Nephron progenitor cell (in vitro differentiated cells): ENCODE data around the gene IRGC.

Source experiments
- DNase-seq: peaks from one replicate; pipeline ENCODE4 v3.0.0; 2021
- H3K27ac Mint-ChIP-seq: 2 replicates; pipeline ENCODE4 v1.8.0; 2021; ENCODE audit warnings: mild to moderate bottlenecking, moderate library complexity, mixed read lengths
- H3K27me3 Mint-ChIP-seq: 2 replicates; pipeline ENCODE4 v1.8.0; 2021; ENCODE audit warnings: mild to moderate bottlenecking, low read depth, mixed read lengths; ENCODE audit not compliant: poor library complexity
- H3K36me3 Mint-ChIP-seq: 2 replicates; pipeline ENCODE4 v1.8.0; 2021; ENCODE audit warnings: low read depth, mixed read lengths
- H3K4me1 Mint-ChIP-seq: 2 replicates; pipeline ENCODE4 v1.8.0; 2021; ENCODE audit warnings: mixed read lengths
- H3K4me3 Mint-ChIP-seq: 2 replicates; pipeline ENCODE4 v1.8.0; 2021; ENCODE audit warnings: mild to moderate bottlenecking, moderate library complexity, mixed read lengths
- H3K9me3 Mint-ChIP-seq: 2 replicates; pipeline ENCODE4 v1.8.0; 2021; ENCODE audit warnings: mild to moderate bottlenecking, moderate library complexity, mixed read lengths
- TF ChIP-seq, protein P1 (sequence below): fragments of 200-600 bp; sonication (generic); IDR thresholded peaks from 2 replicates; pipeline ENCODE4 v1.5.0; 2021; ENCODE audit warnings: antibody characterized with exemption

Gene IRGC

DNA sequence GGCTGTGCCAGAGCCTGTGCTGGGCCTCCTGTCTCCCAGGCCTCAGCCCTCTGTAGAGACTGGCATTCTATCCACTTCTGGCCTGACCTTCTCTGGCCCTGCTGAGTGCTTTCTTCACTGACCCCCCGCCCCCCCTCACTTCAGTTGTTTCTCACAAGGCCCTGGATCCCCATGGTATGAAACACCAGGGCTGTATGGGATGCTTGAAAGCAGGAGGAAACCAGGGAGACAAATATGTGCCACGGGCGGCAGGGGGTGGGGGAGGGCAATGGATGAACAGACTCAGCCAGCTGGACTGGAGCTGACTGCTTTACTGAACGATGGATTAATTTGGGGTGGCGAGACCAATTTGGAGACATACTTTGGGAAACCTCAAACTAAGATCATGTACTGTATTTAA is 14.0 kb downstream of the IRGC start:
- TF ChIP-seq, protein P1, sequence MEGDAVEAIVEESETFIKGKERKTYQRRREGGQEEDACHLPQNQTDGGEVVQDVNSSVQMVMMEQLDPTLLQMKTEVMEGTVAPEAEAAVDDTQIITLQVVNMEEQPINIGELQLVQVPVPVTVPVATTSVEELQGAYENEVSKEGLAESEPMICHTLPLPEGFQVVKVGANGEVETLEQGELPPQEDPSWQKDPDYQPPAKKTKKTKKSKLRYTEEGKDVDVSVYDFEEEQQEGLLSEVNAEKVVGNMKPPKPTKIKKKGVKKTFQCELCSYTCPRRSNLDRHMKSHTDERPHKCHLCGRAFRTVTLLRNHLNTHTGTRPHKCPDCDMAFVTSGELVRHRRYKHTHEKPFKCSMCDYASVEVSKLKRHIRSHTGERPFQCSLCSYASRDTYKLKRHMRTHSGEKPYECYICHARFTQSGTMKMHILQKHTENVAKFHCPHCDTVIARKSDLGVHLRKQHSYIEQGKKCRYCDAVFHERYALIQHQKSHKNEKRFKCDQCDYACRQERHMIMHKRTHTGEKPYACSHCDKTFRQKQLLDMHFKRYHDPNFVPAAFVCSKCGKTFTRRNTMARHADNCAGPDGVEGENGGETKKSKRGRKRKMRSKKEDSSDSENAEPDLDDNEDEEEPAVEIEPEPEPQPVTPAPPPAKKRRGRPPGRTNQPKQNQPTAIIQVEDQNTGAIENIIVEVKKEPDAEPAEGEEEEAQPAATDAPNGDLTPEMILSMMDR, result no peak
- Mint-ChIP-seq H3K36me3 (peaks cover 58% of the 10 kb centered on the region), H3K27me3 (no peaks in the 10 kb centered on the region)

DNA sequence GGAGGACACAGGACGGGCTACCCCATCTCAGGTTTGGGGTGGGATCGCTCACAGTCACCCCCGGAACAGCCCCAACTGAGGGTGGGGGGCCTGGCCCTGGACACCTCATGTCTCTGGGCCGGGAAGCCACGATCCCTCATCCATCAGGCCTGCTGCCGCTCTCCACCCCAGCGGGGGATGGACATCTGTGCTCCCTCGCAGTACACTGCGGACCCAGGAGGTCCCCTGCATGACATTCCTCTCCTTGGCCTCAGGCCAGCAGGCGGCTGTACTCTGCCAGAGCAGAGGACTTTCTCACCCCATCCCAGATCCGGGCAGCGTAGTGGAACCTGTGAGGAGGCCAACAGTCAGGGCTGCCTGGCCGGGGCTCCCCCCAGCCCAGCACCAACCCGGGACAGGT is 15.5 kb downstream of the IRGC start:
- H3K27me3 Mint-ChIP-seq, result no peaks in the 10 kb centered on the region
- TF ChIP-seq, protein P1, result no peak
- no peak for DNase-seq
- no peaks in the 10 kb centered on the region for H3K9me3 Mint-ChIP-seq
- H3K36me3 Mint-ChIP-seq, result peaks cover 68% of the 10 kb centered on the region
- no peaks in the 10 kb centered on the region for H3K4me1 Mint-ChIP-seq
- no peak overlapping the region for H3K4me3 Mint-ChIP-seq
- no peak overlapping the region for H3K27ac Mint-ChIP-seq

More for the DNA sequence above, 14.0 kb downstream of the IRGC start:
- Mint-ChIP-seq H3K4me1 (no peaks in the 10 kb centered on the region), H3K4me3 (no peak overlapping the region), H3K27ac (no peak overlapping the region), H3K9me3 (no peaks in the 10 kb centered on the region)
- no peak for DNase-seq

DNA sequence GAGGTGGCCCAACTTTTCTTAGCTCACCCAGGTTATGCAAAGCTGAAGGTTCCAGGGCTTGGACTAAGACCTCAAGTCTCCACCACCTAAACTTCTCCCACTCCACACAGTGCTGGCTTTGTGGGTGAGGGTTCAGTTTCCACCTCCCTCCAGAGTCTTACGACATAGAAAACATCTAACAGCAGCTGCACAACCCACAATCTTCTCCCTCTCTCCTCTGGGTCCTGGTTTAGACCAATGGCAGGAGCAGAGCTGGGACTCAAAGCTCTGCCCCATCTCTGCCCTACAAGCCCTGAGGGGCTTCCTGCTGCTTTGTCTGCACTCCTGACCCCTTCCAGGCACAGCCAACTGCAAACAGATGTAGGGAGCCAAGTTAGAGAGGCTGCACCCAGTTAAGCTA is 16.0 kb downstream of the IRGC start:
- no peak overlapping the region for H3K4me3 Mint-ChIP-seq
- TF ChIP-seq, protein P1, result no peak
- H3K27me3 Mint-ChIP-seq, result no peaks in the 10 kb centered on the region
- H3K9me3 Mint-ChIP-seq, result no peaks in the 10 kb centered on the region
- H3K36me3 Mint-ChIP-seq, result peaks cover 73% of the 10 kb centered on the region
- no peak for DNase-seq
- no peaks in the 10 kb centered on the region for H3K4me1 Mint-ChIP-seq
- H3K27ac Mint-ChIP-seq, result no peak overlapping the region

DNA sequence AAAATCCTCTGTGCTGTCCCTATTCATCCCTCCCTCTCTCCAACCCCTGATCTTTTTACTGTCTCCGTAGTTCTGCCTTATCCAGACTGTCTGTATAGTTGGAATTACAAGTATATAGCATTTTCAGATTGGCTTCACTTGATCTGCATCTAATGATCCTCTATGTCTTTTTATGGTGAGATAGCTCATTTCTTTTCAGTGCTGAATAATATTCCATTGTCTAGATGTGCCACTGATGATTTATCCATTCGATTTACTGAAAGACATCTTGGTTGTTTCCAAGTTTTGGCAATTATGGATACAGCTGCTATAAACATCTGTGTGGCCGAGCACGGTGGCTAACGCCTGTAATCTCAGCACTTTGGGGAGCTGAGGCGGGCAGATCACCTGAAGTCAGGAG is 19.1 kb downstream of the IRGC start:
- Mint-ChIP-seq H3K4me3 (no peak overlapping the region), H3K4me1 (no peaks in the 10 kb centered on the region), H3K36me3 (peaks cover 79% of the 10 kb centered on the region), H3K27me3 (no peaks in the 10 kb centered on the region), H3K9me3 (no peaks in the 10 kb centered on the region), H3K27ac (peak overlapping the region; percentile 2)
- DNase-seq, result no peak
- TF ChIP-seq, protein P1, result no peak

DNA sequence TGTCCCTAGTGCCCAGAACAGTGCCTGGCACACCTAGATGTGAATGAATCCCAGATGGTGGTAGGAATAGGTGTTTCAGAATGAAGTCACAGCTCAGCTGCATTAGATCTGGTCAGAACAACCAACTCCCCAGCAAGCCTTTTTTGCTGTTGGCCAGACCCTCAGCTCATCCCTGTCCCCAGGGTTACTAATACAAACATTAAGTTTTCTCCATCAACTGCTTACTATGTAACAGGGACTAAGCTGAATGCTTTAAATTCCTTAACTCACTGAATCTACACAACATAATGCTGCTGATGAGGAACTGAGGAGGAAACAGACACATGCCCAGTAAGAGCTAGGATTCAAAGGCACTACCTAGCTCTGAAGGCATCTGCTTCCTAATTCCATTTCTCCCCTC is 20.1 kb downstream of the IRGC start:
- peaks cover 83% of the 10 kb centered on the region for H3K36me3 Mint-ChIP-seq
- H3K9me3 Mint-ChIP-seq, result no peaks in the 10 kb centered on the region
- TF ChIP-seq, protein P1, result no peak
- DNase-seq, result no peak
- no peaks in the 10 kb centered on the region for H3K27me3 Mint-ChIP-seq
- H3K27ac Mint-ChIP-seq, result no peak overlapping the region
- H3K4me1 Mint-ChIP-seq, result no peaks in the 10 kb centered on the region
- H3K4me3 Mint-ChIP-seq, result no peak overlapping the region

DNA sequence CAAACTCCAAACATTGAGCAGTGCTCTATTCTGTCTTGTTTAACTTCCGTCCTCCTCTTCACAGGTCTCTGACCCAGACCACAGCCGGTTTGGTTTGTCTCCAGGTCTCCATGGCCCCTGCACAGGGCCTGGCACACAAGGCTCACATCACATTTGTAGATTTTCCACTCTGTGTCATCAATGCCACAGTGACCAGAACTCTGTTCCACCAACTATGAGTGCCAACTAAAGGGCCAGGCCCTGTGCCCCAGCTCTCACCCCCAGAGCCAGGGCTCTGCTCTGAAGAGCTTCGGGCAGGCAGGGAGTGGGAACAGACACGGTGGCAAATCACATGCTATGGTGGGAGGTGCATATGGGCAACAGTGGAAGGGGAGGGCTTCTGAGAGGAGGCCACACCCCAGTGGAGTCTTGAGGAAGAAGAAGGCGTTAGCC is 22.9 kb downstream of the IRGC start:
- DNase-seq, result no peak
- Mint-ChIP-seq H3K36me3 (peaks cover 86% of the 10 kb centered on the region), H3K9me3 (no peaks in the 10 kb centered on the region), H3K27ac (no peak overlapping the region), H3K4me1 (no peaks in the 10 kb centered on the region), H3K27me3 (no peaks in the 10 kb centered on the region), H3K4me3 (no peak overlapping the region)
- TF ChIP-seq, protein P1, result no peak
